ENCODE measurements around the gene ASPDH. TPM values are rescaled to one million over a fixed set of nuclear protein-coding genes. Genes with fewer than 3 reads are reported as not detected.

The ASPDH gene
- total RNA-seq, 1 donor from 2014 or later: not detected

DNA sequence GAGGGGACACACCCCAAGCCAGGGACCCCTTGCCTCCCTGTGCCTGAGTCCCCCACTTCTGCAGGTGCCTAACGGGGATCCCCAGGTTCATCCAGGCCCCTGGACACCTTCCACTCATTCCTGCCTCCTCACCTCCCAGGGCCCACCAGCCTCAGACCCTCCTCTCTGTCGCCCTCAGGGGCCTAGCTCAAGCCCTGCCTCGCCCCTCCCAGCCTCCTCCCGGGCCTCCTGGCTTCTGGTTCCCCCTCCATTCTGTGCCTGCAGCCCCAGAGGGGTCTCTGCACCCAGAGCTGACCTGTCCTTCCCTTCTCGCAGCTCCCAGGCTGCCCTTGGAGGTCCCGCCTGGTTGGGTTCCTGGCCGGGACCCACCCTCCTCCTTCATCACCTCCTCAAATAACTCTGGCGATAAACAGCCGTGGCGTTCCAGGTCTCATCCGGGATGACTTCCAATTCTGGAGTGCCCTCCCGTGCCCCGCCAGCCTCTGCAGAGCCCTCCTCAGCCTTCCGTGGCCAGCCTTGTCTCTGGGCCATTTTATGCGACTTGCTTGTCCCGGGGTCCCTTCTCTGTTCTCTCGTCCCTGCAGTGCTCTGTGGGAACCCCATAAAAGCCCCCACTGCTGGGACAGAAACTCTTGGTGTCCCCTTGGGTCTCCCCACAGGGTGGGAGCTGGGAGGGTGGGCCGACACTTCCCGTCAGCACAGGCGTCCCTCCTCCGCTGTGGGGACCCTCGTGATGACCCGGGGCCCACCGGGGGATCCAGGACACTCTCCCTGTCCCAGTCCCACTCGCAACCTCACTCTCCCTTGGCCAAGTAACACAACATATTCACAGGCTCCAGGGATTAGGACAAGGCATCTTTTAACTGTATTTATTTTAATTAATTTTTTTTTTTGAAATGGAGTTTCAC is 11.9 kb downstream of the ASPDH start:
- ATAC-seq (peak; percentile 65), DNase-seq (peak; percentile 86)
- intact Hi-C loops (cut with micrococcal nuclease): no loop called here

GRCh38 chr19:50501186-50501567 is 12.5 kb downstream of the ASPDH start:
- ATAC-seq (peak; percentile 1), DNase-seq (peak; percentile 54)
- intact Hi-C loops (cut with micrococcal nuclease): no loop called here

GRCh38 chr19:50500753-50501151 is 13.0 kb downstream of the ASPDH start:
- ATAC-seq (peak; percentile 69), DNase-seq (peak; percentile 92)
- intact Hi-C loops (cut with micrococcal nuclease): no loop called here

GRCh38 chr19:50500060-50500752 is 13.5 kb downstream of the ASPDH start:
- DNase-seq (peak; percentile 90), ATAC-seq (peak; percentile 55)
- intact Hi-C loops (cut with micrococcal nuclease): no loop called here

GRCh38 chr19:50498219-50499056 is 15.3 kb downstream of the ASPDH start:
- no peak for ATAC-seq

GRCh38 chr19:50497022-50497405 is 16.7 kb downstream of the ASPDH start:
- ATAC-seq: peak; percentile 12

More at GRCh38 chr19:50498219-50499056, 15.3 kb downstream of the ASPDH start:
- DNase-seq: no peak
- intact Hi-C loops (cut with micrococcal nuclease): no loop called here

GRCh38 chr19:50496189-50497021 is 17.3 kb downstream of the ASPDH start:
- intact Hi-C loops (cut with micrococcal nuclease): no loop called here
- peak; percentile 88 for DNase-seq
- ATAC-seq: peak; percentile 58

More at GRCh38 chr19:50497022-50497405, 16.7 kb downstream of the ASPDH start:
- peak; percentile 61 for DNase-seq
- intact Hi-C loops (cut with micrococcal nuclease): no loop called here

- intact Hi-C loops (cut with micrococcal nuclease): no loop called here
- ATAC-seq: no peak
- DNase-seq: no peak
These were observed 18.6 kb downstream of the ASPDH start for GRCh38 chr19:50495020-50495531.

DNA sequence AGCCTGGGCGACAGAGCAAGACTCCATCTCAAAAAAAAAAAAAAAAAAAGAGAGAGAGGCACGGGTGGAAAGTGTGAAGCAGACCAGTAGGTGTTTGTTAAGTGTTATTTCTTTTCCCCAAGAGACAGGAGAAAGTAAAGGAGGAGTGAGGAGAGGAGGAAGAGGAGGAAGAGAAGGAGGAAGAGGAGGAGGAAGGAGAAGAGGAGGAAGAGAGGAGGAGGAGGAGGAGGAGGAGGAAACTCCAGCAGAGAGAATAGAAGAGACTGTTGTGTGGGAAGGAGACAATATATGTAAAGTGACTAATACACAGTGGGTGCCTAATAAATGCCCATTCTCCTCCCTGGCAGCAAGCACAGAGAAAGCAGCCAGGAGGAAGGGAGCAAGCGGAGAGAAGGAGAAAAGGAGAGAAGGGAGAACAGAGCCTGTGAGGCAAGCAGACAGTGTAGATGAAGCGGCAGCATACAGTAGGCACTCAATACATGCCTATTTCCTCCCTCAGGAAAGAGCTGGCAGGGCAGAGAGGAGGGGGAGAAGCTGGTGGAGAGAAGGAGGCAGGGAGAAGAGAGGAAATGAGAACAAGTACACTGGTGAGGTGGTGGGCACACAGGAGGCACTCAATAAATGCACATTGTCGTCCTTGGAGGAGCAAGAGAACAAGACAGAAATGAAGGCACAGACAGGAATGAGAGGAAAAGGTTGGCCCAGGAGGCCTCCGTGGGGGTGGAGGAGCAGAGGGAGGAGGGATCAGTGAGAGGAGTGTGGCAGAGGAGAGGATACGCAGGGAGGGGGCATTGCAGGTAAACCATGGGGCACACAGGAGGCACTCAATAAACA is 19.3 kb downstream of the ASPDH start:
- DNase-seq (no peak), ATAC-seq (no peak)
- intact Hi-C loops (cut with micrococcal nuclease): no loop called here

GRCh38 chr19:50493171-50493570 is 20.5 kb downstream of the ASPDH start:
- no peak for DNase-seq

GRCh38 chr19:50492303-50493052 is 21.2 kb downstream of the ASPDH start:
- DNase-seq (peak; percentile 26), ATAC-seq (no peak)
- intact Hi-C loops (cut with micrococcal nuclease): no loop called here

More at GRCh38 chr19:50493171-50493570, 20.5 kb downstream of the ASPDH start:
- no peak for ATAC-seq
- intact Hi-C loops (cut with micrococcal nuclease): no loop called here

DNA sequence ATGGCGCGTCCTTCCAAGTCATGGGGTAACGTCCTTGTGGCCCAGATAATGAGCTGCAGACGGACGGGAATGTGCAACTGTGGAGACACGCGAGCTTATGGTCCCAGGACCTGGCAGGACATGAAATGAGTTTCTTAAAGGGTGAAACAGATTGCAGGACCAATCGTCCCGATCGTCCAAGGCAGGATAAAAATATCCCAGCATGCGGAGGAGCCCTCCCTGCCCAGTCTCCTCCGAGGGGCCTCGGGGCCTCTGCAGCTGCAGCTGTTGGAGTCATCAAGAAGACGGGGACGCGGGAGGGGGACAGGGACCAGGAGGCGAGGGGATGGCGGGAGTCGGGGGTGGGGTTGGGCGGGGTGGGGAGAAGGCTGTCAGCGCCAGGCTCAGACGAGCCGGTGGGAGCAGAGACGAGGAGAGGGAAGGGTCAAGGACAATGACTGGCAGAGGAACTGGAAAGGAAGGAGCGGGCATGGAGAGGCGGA is 22.7 kb downstream of the ASPDH start:
- intact Hi-C loops (cut with micrococcal nuclease): no loop called here
- ATAC-seq (no peak), DNase-seq (peak; percentile 23)

- DNase-seq (peak; percentile 21), ATAC-seq (no peak)
- intact Hi-C loops (cut with micrococcal nuclease): no loop called here
These were observed 23.3 kb downstream of the ASPDH start for GRCh38 chr19:50490411-50490811.

DNA sequence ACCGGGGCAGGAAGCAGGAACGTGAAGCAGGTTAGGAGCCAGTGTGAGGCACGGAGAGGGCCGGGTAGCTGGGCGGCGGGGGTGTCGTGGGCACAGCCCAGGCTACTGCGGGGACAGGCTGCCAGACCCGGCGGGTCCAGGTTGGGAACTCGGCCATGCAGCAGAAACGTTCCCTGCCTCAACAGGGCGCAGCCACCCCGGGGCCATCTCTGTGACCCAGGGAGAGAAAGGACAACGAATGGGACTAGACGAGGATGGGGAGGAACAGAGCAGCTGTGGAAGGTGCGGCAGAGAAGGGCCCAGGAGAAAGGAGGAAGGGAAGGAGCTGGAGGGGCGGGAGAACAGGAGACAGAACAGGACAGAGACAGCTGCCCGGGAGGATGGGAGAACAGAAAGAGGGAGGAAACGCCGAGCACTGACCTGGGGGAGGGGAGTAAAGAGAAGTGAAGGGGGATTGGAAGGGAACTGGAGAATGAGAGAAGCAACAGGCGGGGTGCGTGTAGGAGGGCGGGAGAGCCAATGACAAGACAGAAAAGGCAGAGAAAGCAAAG is 24.2 kb downstream of the ASPDH start:
- DNase-seq (peak; percentile 22), ATAC-seq (no peak)
- intact Hi-C loops (cut with micrococcal nuclease): no loop called here

GRCh38 chr19:50488389-50489194 is 25.1 kb downstream of the ASPDH start:
- intact Hi-C loops (cut with micrococcal nuclease): no loop called here
- no peak for DNase-seq
- peak; percentile 24 for ATAC-seq

Data from left ventricle myocardium superior (tissue), 1 donor.